Endothelial cell of hepatic sinusoid (primary cell): ENCODE measurements around the gene GAPDH.
"Not testable (repeated sequence)": the region's sequence is repeated elsewhere in the genome, so short reads cannot be mapped to it uniquely, and the experiment has no call there.

Experiments
- in situ Hi-C: cut with HindIII; loops from 2 replicates; pipeline ENCODE4 v1.10.0; 2017; ENCODE audit warnings: low sequenced_read_pairs

Gene GAPDH

GRCh38 chr12:6533923-6534694 is at the start of gene GAPDH:
GAPDH (plus strand) TSS chr12:6534517; CDS start chr12:6534833, 316 bp downstream.
- in situ Hi-C loops: loop anchor here (5.0 to 10.0 kb wide), 2 partner anchors 37 to 61 kb away; no protein-coding TSS in a partner anchor

DNA sequence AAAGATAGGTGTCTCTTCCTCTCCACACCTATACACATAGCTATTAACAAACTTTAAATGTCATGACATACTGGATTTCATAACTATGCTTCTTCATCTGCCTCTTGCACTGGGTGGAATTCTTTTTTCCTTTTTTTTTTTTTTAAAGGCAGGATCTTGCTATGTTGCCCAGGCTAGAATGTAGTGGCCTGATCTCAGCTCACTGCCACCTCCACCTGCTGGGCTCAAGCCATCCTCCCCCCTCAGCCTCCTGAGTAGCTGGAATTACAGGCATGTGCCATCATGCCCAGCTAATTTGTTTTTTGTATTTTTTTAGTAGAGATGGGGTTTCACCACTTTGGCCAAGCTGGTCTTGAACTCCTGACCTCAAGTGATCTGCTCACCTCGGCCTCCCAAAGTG is 46.1 kb upstream of the GAPDH start:
- in situ Hi-C loops: no loop called here

DNA sequence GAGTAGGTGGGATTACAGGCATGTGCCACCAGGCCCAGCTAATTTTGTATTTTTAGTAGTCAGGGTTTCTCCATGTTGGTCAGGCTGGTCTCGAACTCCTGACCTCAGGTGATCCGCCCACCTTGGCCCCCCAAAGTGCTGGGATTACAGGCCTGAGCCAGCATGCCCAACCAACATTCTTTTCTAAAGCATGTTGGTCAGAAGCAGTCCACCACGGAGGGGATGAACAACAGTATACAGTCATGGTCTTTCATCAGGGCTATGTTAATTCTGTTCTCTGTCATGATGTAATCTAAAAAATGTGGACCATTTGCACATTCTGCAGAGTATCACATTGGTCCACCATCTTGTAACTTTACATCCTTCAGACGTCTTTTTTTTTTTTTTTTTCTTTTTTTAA is 44.9 kb upstream of the GAPDH start:
- in situ Hi-C loops: no loop called here

GRCh38 chr12:6490673-6491072 is 43.6 kb upstream of the GAPDH start:
- in situ Hi-C loops: not testable (repeated sequence)

DNA sequence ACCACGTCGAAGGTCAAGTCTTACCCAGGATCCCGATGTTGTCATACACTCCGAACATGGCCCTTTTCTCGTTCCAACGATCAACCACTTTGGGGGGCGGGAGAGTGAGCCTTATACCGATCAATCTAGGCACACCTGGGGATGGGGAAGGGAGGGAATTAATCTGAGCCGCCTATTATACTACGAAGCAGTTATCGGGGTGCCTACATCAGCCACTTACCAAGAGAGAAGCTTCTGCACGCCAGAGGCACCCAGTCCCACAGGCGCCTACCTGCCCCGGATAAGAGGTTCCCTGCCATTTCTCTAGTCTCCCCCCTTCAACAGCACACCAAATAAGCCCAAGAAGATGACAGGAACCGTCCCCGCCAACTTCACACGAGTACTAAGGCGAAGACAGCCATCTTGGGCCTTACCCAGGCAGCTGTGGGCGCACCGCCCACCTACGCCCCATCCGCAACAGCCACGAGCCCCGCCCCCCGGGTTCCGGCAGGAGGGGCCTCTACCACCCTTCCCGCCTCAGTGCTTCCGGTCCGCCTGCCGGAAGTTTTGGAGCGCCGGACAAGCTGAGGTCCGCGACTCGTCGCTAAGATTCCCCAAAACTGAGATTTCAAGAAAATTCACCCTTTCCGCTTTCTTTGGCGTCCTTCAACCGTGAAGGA is 41.4 kb upstream of the GAPDH start, which contains the start of gene MRPL51:
Gene MRPL51 (minus strand): TSS at position 425 of the 659 bp plus-strand sequence. CDS start 126 bp downstream, at position 299.
- in situ Hi-C loops: no loop called here

- in situ Hi-C loops: no loop called here
These were observed 40.6 kb upstream of the GAPDH start, which contains the start of gene NCAPD2 for GRCh38 chr12:6493497-6494257. NCAPD2 (plus strand) TSS chr12:6494102; CDS start chr12:6495099, 997 bp downstream.

DNA sequence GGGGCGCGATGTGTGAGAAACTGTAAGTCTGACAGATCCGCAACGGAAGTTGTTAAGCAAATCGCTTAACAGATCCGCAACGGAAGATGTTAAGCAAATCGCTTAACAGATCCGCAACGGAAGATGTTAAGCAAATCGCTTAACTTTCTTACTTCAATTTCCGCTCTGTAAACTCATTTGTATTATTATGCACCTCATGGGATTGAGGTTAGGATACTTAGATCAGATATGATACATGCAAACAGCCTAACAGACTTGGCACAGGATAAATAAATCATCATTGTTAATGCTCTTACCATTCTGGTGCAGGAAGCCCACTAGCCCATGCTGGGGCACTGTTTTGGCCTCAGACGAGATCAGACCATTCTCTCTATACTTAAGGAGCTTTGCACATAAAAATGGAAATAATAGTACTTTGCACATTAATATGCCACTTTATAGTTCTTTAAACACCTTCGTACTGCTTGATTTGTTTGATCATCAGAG is 40.0 kb upstream of the GAPDH start:
- in situ Hi-C loops: no loop called here

DNA sequence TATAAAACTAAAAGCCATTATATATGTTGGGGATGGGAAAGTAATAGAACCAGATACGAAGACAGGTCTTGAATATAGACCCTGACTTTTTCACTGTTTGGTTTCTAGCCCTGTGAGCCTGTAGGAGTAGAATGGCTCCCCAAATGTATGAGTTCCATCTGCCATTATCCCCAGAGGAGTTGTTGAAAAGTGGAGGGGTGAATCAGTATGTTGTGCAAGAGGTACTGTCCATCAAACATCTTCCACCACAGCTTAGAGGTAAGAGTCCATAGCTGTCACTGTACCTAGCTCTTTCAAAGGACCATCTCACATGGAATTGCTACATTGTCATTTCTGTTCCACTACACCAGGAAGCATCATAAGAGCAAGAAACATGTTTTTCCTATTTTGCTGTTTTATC is 39.3 kb upstream of the GAPDH start:
- in situ Hi-C loops: loop anchor here (5.0 kb wide), 1 partner anchor 37 kb away; the partner anchor contains the start of gene GAPDH

GRCh38 chr12:6497291-6497690 is 37.0 kb upstream of the GAPDH start:
- in situ Hi-C loops: loop anchor here (5.0 kb wide), 1 partner anchor 35 kb away; the partner anchor contains the start of gene GAPDH

DNA sequence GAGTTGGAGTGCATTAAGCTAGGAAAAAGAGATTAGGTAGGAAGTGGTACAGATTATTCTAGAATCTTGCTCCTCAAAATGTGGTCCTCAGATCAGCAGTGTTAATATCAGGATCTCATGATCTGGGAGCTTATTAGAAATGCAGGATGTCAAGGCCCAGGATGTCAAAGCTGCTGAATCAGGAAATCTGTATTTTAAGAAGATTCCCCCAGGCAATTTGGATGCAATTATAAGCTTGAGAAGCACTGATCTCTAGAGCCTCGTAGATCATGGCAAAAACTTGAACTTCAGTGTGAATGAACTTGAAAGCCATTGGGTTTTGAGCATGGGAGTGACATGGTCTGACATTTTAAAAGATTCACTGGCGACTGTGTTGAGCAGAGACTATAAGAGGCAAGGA is 33.9 kb upstream of the GAPDH start:
- in situ Hi-C loops: no loop called here

DNA sequence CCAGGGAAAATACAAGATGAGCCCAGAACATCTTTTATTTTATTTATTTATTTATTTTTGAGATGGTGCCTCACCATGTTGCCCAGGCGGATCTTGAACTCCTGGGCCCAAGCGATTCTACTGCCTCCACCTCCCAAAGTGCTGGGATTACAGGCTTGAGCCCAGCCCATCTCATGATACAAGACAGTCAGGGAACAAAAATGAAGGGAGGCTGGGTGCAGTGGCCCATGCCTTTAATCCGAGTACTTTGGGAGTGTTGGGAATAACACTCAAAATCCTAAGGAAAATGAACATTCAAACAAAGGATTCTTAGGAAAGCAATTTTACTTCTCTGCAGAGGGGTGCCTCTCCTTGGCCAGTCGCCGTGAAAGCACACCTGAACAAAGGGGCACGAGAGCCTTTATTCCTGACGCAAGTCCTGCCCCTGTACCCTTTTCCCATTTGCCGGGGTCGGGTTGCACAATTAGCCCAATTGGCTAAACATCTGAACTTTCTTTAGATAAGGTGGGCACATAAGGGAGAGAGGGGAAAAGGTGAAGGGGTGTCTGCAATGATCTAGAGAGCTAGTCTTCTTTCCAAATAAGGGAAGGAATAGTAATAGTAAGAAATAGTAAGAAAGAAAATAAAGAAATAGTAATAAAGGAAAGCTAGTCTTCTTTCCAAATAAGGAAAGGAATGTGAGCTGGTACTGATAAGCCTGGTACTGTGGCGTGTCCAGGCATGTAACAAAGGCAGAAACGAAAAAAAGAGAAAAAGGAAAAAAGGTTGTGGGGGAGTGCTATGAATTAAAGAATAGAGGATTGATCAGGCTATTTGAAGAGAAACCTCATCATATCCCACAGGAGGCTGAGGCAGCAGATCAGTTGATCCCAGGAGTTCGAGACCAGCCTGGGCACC is 27.0 kb upstream of the GAPDH start:
- in situ Hi-C loops: no loop called here

- in situ Hi-C loops: no loop called here
These were observed 26.2 kb upstream of the GAPDH start for GRCh38 chr12:6508087-6508486.

GRCh38 chr12:6520186-6520585 is 14.1 kb upstream of the GAPDH start:
- in situ Hi-C loops: no loop called here

DNA sequence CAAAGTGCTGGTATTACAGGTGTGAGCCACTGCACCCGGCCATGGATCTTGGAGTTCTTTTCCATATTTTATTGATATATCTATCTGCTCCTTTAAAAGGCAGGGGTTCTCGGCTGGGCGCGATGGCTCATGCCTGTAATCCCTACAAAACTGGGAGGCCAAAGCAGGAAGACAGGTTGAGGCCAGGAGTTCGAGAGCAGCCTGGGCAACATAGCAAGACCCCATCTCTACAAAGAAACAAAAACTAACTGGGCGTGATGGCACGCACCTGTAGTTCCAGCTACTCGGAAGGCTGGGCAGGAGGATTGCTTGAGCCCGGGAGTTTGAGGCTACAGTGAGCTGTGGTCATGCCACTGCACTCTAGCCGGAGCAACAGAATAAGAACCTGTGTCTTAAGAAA is 12.1 kb upstream of the GAPDH start:
- in situ Hi-C loops: no loop called here

DNA sequence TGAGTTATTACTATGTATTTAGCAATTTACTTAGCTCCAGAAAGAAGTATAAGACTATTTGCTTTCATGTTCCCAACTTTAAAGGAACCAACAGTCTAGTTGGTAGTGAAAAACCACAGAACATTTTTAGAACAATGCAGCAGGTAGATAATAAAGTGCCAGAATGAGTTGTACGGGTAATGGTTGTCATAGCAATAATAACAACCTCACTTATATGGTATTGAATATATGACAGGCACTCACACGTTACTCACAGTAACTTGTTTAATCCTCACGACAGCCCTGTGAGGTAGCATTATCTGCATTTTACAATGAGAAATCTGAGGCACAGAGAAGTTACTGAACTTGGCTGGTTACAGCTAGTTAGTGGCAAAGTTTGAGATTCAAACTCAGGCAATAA is 10.6 kb upstream of the GAPDH start:
- in situ Hi-C loops: no loop called here

GRCh38 chr12:6524648-6525047 is 9.7 kb upstream of the GAPDH start:
- in situ Hi-C loops: no loop called here

DNA sequence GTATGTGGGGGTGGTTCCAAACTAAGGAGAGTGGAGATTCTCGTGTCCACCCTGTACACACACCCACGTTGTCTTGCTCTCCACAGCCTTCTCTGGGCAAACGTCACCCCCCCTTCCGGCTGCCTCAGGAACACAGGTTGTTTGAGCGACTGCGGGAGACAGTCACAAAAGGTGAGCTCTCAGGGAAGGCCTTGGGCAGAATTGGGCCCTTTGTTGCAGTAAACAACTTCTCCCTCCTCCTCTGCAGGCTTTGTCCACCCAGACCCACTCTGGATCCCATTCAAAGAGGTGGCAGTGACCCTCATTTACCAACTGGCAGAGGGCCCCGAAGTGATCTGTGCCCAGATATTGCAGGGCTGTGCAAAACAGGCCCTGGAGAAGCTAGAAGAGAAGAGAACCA is 8.1 kb upstream of the GAPDH start:
- in situ Hi-C loops: no loop called here

- in situ Hi-C loops: no loop called here
These were observed 7.4 kb upstream of the GAPDH start for GRCh38 chr12:6526766-6527525.

DNA sequence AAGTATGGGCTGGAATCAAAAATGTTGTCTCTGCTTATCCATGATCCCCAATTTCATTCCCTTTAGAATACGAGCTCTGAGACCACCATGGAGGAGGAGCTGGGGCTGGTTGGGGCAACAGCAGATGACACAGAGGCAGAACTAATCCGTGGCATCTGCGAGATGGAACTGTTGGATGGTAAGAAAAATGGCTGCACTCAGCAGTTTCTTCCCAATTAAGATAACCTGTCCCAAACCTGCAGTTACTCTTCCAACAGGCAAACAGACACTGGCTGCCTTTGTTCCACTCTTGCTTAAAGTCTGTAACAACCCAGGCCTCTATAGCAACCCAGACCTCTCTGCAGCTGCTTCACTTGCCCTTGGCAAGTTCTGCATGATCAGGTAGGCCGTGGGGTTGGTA is 6.6 kb upstream of the GAPDH start:
- in situ Hi-C loops: no loop called here
